H1 (cell line): ENCODE results near the gene TRAIP. TPM values are rescaled to one million over a fixed set of nuclear protein-coding genes. Genes with fewer than 3 reads are reported as not detected.
"Not testable (repeated sequence)": the region's sequence is repeated elsewhere in the genome, so short reads cannot be mapped to it uniquely, and the experiment has no call there.

Experiments used
- CTCF ChIA-PET: fragments of 300-600 bp; sonication (Branson Sonifier 250); formaldehyde crosslinking; loops from one replicate; lab custom pipeline; 2021; ENCODE audit not compliant: partially characterized antibody; lab: Charles Lee
- POLR2A ChIA-PET: fragments of 300-600 bp; sonication (Branson Sonifier 250); formaldehyde crosslinking; loops from one replicate; lab custom pipeline; 2021; ENCODE audit warnings: inconsistent platforms; ENCODE audit not compliant: partially characterized antibody; lab: Charles Lee
- DNase-seq, 2 experiments: peaks; one replicate each; pipeline versions ENCODE4 v3.0.0 to v3.0.0-alpha.2; 2010 to 2022; ENCODE audit warnings: low spot score in 2 of 2, low read depth in 1 of 2, mixed read lengths in 1 of 2
- FAIRE-seq: peaks from 2 replicates; lab custom pipeline; 2011; peaks lifted over from hg19 to GRCh38; lab: Jason Lieb, UNC
- H2AFZ ChIP-seq: 2 replicates; pipeline ENCODE4 v1.8.1; 2012; ENCODE audit warnings: low read length, inconsistent platforms
- H2AK5ac ChIP-seq: 2 replicates; pipeline ENCODE4 v1.6.1; 2013; ENCODE audit warnings: low read depth, low read length
- H2BK120ac ChIP-seq: replicated peaks from 2 replicates; pipeline ENCODE3; 2013; ENCODE audit warnings: low read depth, low read length, inconsistent platforms
- H2BK12ac ChIP-seq: 2 replicates; pipeline ENCODE4 v1.6.1; 2013; ENCODE audit warnings: low read depth, low read length
- H2BK15ac ChIP-seq: 2 replicates; pipeline ENCODE4 v1.6.1; 2013; ENCODE audit warnings: low read length
- H2BK20ac ChIP-seq: 2 replicates; pipeline ENCODE4 v1.6.1; 2013; ENCODE audit warnings: low read length
- H2BK5ac ChIP-seq: 2 replicates; pipeline ENCODE4 v1.6.1; 2013; ENCODE audit warnings: low read depth, low read length
- H3K14ac ChIP-seq: 2 replicates; pipeline ENCODE4 v1.6.1; 2013; ENCODE audit warnings: inconsistent platforms; ENCODE audit not compliant: insufficient read length
- H3K18ac ChIP-seq: 2 replicates; pipeline ENCODE4 v1.6.1; 2013; ENCODE audit warnings: low read length; ENCODE audit errors: extremely low read depth
- H3K23ac ChIP-seq: 2 replicates; pipeline ENCODE4 v1.6.1; 2013; ENCODE audit warnings: inconsistent platforms; ENCODE audit not compliant: insufficient read length
- H3K23me2 ChIP-seq: 2 replicates; pipeline ENCODE4 v1.6.1; 2013; ENCODE audit warnings: low read depth, low read length
- H3K27ac ChIP-seq: 2 replicates; pipeline ENCODE4 v1.6.1; 2011; ENCODE audit warnings: low read depth, low read length, inconsistent platforms
- H3K27me3 ChIP-seq, 4 experiments: replicated peaks in 1 of 4; 1 replicate in 1 of 4; 2 replicates in 3 of 4; pipeline versions ENCODE4 v1.6.1 to v1.8.1; 2011 to 2013; ENCODE audit warnings: low read length in 3 of 4, mild to moderate bottlenecking in 3 of 4, inconsistent platforms in 2 of 4, mixed read lengths in 2 of 4, moderate library complexity in 1 of 4; ENCODE audit not compliant: control insufficient read depth in 3 of 4, insufficient read depth in 3 of 4; ENCODE audit errors: extremely low read depth in 1 of 4
- H3K36me3 ChIP-seq, 4 experiments: 2 replicates each; pipeline versions ENCODE4 v1.6.1 to v1.8.1; 2011 to 2013; ENCODE audit warnings: mild to moderate bottlenecking in 4 of 4, low read length in 3 of 4, moderate library complexity in 2 of 4, control low read depth in 1 of 4, inconsistent platforms in 1 of 4; ENCODE audit not compliant: insufficient read depth in 4 of 4, control insufficient read depth in 2 of 4
- H3K4ac ChIP-seq: replicated peaks from 2 replicates; pipeline ENCODE3; 2013; ENCODE audit warnings: low read length, low read depth, mixed read lengths, inconsistent platforms; ENCODE audit not compliant: insufficient read length
- H3K4me1 ChIP-seq, 4 experiments: replicated peaks in 1 of 4; 1 replicate in 1 of 4; 2 replicates in 3 of 4; pipeline versions ENCODE4 v1.6.1 to v1.8.1; 2011 to 2013; ENCODE audit warnings: low read length in 3 of 4, inconsistent platforms in 2 of 4, mixed read lengths in 1 of 4; ENCODE audit not compliant: insufficient read depth in 4 of 4, control insufficient read depth in 3 of 4
- H3K4me2 ChIP-seq, 2 experiments: 2 replicates each; pipeline versions ENCODE4 v1.6.1 to v1.8.1; 2011 to 2013; ENCODE audit warnings: low read depth in 2 of 2, low read length in 2 of 2, control low read depth in 1 of 2, inconsistent platforms in 1 of 2, mild to moderate bottlenecking in 1 of 2; ENCODE audit not compliant: insufficient read depth in 1 of 2
- H3K4me3 ChIP-seq, 4 experiments: fragments of 200-600, 300-600 bp in 1 of 4; sonication (generic), shearing (Covaris generic), sonication (Bioruptor Twin) in 1 of 4; 2 replicates each; pipeline versions ENCODE4 v1.5.1 to v1.8.1; 2011 to 2016; ENCODE audit warnings: low read length in 4 of 4, low read depth in 3 of 4, control low read depth in 2 of 4, inconsistent platforms in 2 of 4, mild to moderate bottlenecking in 2 of 4, mixed read lengths in 1 of 4, moderate library complexity in 1 of 4; ENCODE audit not compliant: insufficient read depth in 2 of 4; ENCODE audit errors: extremely low read depth in 1 of 4
- H3K56ac ChIP-seq: replicated peaks from 2 replicates; pipeline ENCODE3; 2013; ENCODE audit warnings: low read depth, mild to moderate bottlenecking, mixed read lengths, low read length, inconsistent platforms; ENCODE audit not compliant: insufficient read length
- H3K79me1 ChIP-seq: 2 replicates; pipeline ENCODE4 v1.6.1; 2013; ENCODE audit warnings: low read depth, low read length, control low read depth
- H3K79me2 ChIP-seq, 2 experiments: 2 replicates each; pipeline versions ENCODE4 v1.6.1 to v1.8.1; 2012 to 2013; ENCODE audit warnings: low read length in 2 of 2, mild to moderate bottlenecking in 2 of 2, inconsistent platforms in 1 of 2; ENCODE audit not compliant: insufficient read depth in 2 of 2, control insufficient read depth in 1 of 2
- H3K9ac ChIP-seq, 4 experiments: replicated peaks in 1 of 4; 1 replicate in 1 of 4; 2 replicates in 3 of 4; pipeline versions ENCODE4 v1.6.1 to v1.8.1; 2011 to 2013; ENCODE audit warnings: low read depth in 3 of 4, low read length in 3 of 4, control low read depth in 2 of 4, mild to moderate bottlenecking in 2 of 4, moderate library complexity in 2 of 4, inconsistent platforms in 1 of 4; ENCODE audit errors: extremely low read depth in 1 of 4
- H3K9me3 ChIP-seq, 2 experiments: 2 replicates each; pipeline versions ENCODE4 v1.6.1 to v1.8.1; 2012 to 2013; ENCODE audit warnings: mild to moderate bottlenecking in 2 of 2, moderate library complexity in 2 of 2, control low read depth in 1 of 2, inconsistent platforms in 1 of 2, low read depth in 1 of 2, low read length in 1 of 2, mixed read lengths in 1 of 2; ENCODE audit not compliant: insufficient read depth in 2 of 2
- H4K20me1 ChIP-seq, 2 experiments: replicated peaks in 1 of 2; 2 replicates each; pipeline versions ENCODE3 to v1.8.1; 2011 to 2013; ENCODE audit warnings: inconsistent platforms in 2 of 2, low read length in 2 of 2, mild to moderate bottlenecking in 1 of 2; ENCODE audit not compliant: insufficient read depth in 2 of 2, control insufficient read depth in 1 of 2
- H4K5ac ChIP-seq: 2 replicates; pipeline ENCODE4 v1.6.1; 2013; ENCODE audit warnings: low read length, low read depth, mixed read lengths, inconsistent platforms; ENCODE audit not compliant: insufficient read length
- H4K8ac ChIP-seq: 2 replicates; pipeline ENCODE4 v1.8.0; 2013; ENCODE audit warnings: mild to moderate bottlenecking, moderate library complexity, low read length, inconsistent platforms; ENCODE audit not compliant: insufficient read depth; ENCODE audit errors: extremely low read depth
- H4K91ac ChIP-seq: replicated peaks from 2 replicates; pipeline ENCODE3; 2013; ENCODE audit warnings: low read length, mixed read lengths, inconsistent platforms; ENCODE audit not compliant: insufficient read length
- CEBPB ChIP-seq: IDR thresholded peaks from 2 replicates; pipeline ENCODE4 v1.6.1; 2012; ENCODE audit warnings: low read depth, low read length
- CHD1 ChIP-seq: IDR thresholded peaks from 2 replicates; pipeline ENCODE4 v1.6.1; 2012; ENCODE audit warnings: low read depth, low read length, improper control_type of control experiment
- E2F6 ChIP-seq: IDR thresholded peaks from 2 replicates; pipeline ENCODE4 v1.6.1; 2012; ENCODE audit warnings: inconsistent platforms
- POLR2A ChIP-seq, 2 experiments: IDR thresholded peaks; 1 replicate in 1 of 2; 2 replicates in 1 of 2; pipeline ENCODE4 v1.6.1; 2011; ENCODE audit warnings: low read depth in 2 of 2, low read length in 2 of 2, mild to moderate bottlenecking in 2 of 2; ENCODE audit errors: control extremely low read depth in 1 of 2
- SIRT6 ChIP-seq: IDR thresholded peaks from one replicate; pipeline ENCODE4 v1.7.1; 2012; ENCODE audit warnings: low read length, inconsistent platforms
- SP2 ChIP-seq: IDR thresholded peaks from 2 replicates; pipeline ENCODE4 v1.6.1; 2012; ENCODE audit warnings: mild to moderate bottlenecking, low read length, inconsistent platforms
- WGBS, 2 experiments: shearing (Covaris generic) in 1 of 2; methylation state at CpG; one replicate each; pipeline versions ENCODE4 v1.1.6 to v1.1.7; 2013 to 2015; ENCODE audit warnings: low lambda C conversion rate in 2 of 2, mixed read lengths in 2 of 2, inconsistent platforms in 1 of 2, low coverage in 1 of 2, missing lambda C conversion rate in 1 of 2; ENCODE audit not compliant: insufficient replicate concordance in 2 of 2, insufficient coverage in 1 of 2, insufficient read length in 1 of 2; ENCODE audit errors: extremely low coverage in 1 of 2, missing lambda C conversion rate in 1 of 2; 5-methylcytosine and 5-hydroxymethylcytosine counted together
- polyA plus RNA-seq, 7 experiments: library from polyadenylated mRNA; depleted of rRNA in 3 of 7; stranded (reverse) in 5 of 7; unstranded in 2 of 7; fragments of >200 nt in 5 of 7; fragments of 200-250 nt in 2 of 7; gene quantifications; 1 replicate in 5 of 7; 2 replicates in 1 of 7; 4 replicates in 1 of 7; pipeline versions ENCODE4 v1.2.1 to v1.2.3, GENCODE V29; 2011 to 2013; ENCODE audit warnings: missing spikeins in 2 of 7, mixed read lengths in 2 of 7
- total RNA-seq: library from RNA; stranded (reverse); fragmentation: NEBNext Ultra II Directional; extraction: Animal tissue kit (Norgen Biotek cat#: 25700); gene quantifications from 2 replicates; pipeline ENCODE4 v1.2.1, GENCODE V29; 2021

TRAIP gene
- total and polyA plus RNA-seq, 2 of the 8 experiments (the other 6 are each of a cell fraction or from before 2014, with no cell fraction given) = 27.7 to 28.1 TPM

GRCh38 chr3:49781415-49782199 lies 74.8 kb downstream of the TRAIP start (continued):
- TF ChIP-seq E2F6 = no peak
- no peak for TF ChIP-seq SP2
- no peak for TF ChIP-seq CHD1
- TF ChIP-seq SIRT6 = no peak
- no peak for TF ChIP-seq CEBPB
- no peak for TF ChIP-seq POLR2A (IDR thresholded peaks at IDR 0.05; ENCODE audit: control extremely low read depth in 1 of 2, low read depth in 2 of 2, low read length in 2 of 2)

- H3K4me1 ChIP-seq, DNase-seq, H2AFZ ChIP-seq, H3K9me3 ChIP-seq, H3K18ac ChIP-seq, H3K4me2 ChIP-seq, H4K8ac ChIP-seq, H3K4ac ChIP-seq, H2BK120ac ChIP-seq, H4K91ac ChIP-seq, H2BK15ac ChIP-seq, H3K56ac ChIP-seq, H4K20me1 ChIP-seq, H3K27me3 ChIP-seq, H2AK5ac ChIP-seq, H2BK5ac ChIP-seq, H4K5ac ChIP-seq, H3K23ac ChIP-seq, H3K9ac ChIP-seq, H3K27ac ChIP-seq, H3K14ac ChIP-seq, FAIRE-seq, H2BK12ac ChIP-seq, H3K23me2 ChIP-seq, H2BK20ac ChIP-seq, H3K4me3 ChIP-seq: not testable (repeated sequence)
- POLR2A ChIA-PET = interaction anchor here (1.0 to 1.2 kb wide), 3 partner anchors 10 to 318 kb away, joined by 3 read pairs; no protein-coding TSS in a partner anchor
- peaks cover 20% of the 10 kb centered on the region for H3K79me1 ChIP-seq
- CTCF ChIA-PET = interaction anchor here (0.6 to 1.9 kb wide), 3 partner anchors 11 to 80 kb away, joined by 3 to 5 read pairs (median 3); no protein-coding TSS in a partner anchor
- peaks cover 0 to 13% (median 3%) of the 10 kb centered on the region in 4 experiments; a peak in 5 of 8 replicates for H3K36me3 ChIP-seq
- H3K79me2 ChIP-seq = peaks cover 0 to 77% of the 10 kb centered on the region in 2 experiments; a peak in 3 of 4 replicates
- WGBS, 2 experiments = 94% methylated on average over 9 of the region's 9 CpGs; no CpG with 5 or more reads in 1 of the 2 experiments
Measured at GRCh38 chr3:49780975-49781365, 75.4 kb downstream of the TRAIP start.
